Amygdala (tissue), 56 donors: Measurements from ENCODE around the gene RNMT.
"Not testable (repeated sequence)": the region's sequence is repeated elsewhere in the genome, so short reads cannot be mapped to it uniquely, and the experiment has no call there.

ENCODE experiments used
- DNase-seq, 56 donors: peaks; one replicate each; lab custom pipeline; 2025; lab: John Stamatoyannopoulos, UW

RNMT gene

GRCh38 chr18:13730481-13730880 is 4.0 kb downstream of the RNMT start:
- DNase-seq: no peak

- no peak for DNase-seq
Measured at GRCh38 chr18:13735681-13736080, 9.2 kb downstream of the RNMT start.

- DNase-seq: no peak
Measured at GRCh38 chr18:13745696-13746095, 19.2 kb downstream of the RNMT start.

- DNase-seq: no peak
Measured at GRCh38 chr18:13746633-13747032, 20.2 kb downstream of the RNMT start.

- not testable (repeated sequence) for DNase-seq
Measured at GRCh38 chr18:13751599-13751998, 25.1 kb downstream of the RNMT start.

GRCh38 chr18:13756261-13756660 is 29.8 kb downstream of the RNMT start:
- no peak for DNase-seq

- DNase-seq: no peak
Measured at GRCh38 chr18:13756671-13757070, 30.2 kb downstream of the RNMT start.

- DNase-seq: no peak
Measured at GRCh38 chr18:13758622-13759021, 32.1 kb downstream of the RNMT start.

- DNase-seq: no peak
Measured at GRCh38 chr18:13760047-13760446, 33.6 kb downstream of the RNMT start.

- DNase-seq: no peak
Measured at GRCh38 chr18:13762690-13763439, 36.4 kb downstream of the RNMT start.

GRCh38 chr18:13775058-13775457 is 48.6 kb downstream of the RNMT start:
- DNase-seq: no peak

- DNase-seq: no peak
Measured at GRCh38 chr18:13791181-13791580, 64.7 kb downstream of the RNMT start.

- no peak for DNase-seq
Measured at GRCh38 chr18:13793819-13794218, 67.3 kb downstream of the RNMT start.

GRCh38 chr18:13796515-13796914 is 70.0 kb downstream of the RNMT start:
- no peak for DNase-seq

GRCh38 chr18:13797157-13797611 is 70.7 kb downstream of the RNMT start:
- DNase-seq: no peak

GRCh38 chr18:13799396-13799795 is 72.9 kb downstream of the RNMT start:
- no peak for DNase-seq

GRCh38 chr18:13800505-13801259 is 74.2 kb downstream of the RNMT start:
- peak in 44 of 56 donors; percentile 5 to 79 (median 38) for DNase-seq

GRCh38 chr18:13801260-13801601 is 74.8 kb downstream of the RNMT start:
- no peak for DNase-seq

- no peak for DNase-seq
Measured at GRCh38 chr18:13804305-13804704, 77.8 kb downstream of the RNMT start.

GRCh38 chr18:13808294-13809042 is 82.0 kb downstream of the RNMT start:
- DNase-seq: no peak

GRCh38 chr18:13809043-13809430 is 82.6 kb downstream of the RNMT start:
- DNase-seq: no peak
